Ectodermal cell (in vitro differentiated cells): ENCODE data around the gene ALKAL2.

ENCODE experiments used
- H3K27ac ChIP-seq: 2 replicates; pipeline ENCODE4 v1.7.0; 2013; ENCODE audit warnings: mild to moderate bottlenecking, low read depth, low read length; ENCODE audit not compliant: insufficient read depth, poor library complexity, severe bottlenecking
- H3K27me3 ChIP-seq: 2 replicates; pipeline ENCODE4 v1.7.0; 2013; ENCODE audit warnings: mild to moderate bottlenecking, low read length; ENCODE audit not compliant: insufficient read depth, control insufficient read depth, poor library complexity, severe bottlenecking
- H3K36me3 ChIP-seq: one replicate; pipeline ENCODE4 v1.7.0; 2013; ENCODE audit warnings: low read length; ENCODE audit not compliant: control insufficient read depth, insufficient read depth
- H3K4me1 ChIP-seq: one replicate; pipeline ENCODE4 v1.7.0; 2013; ENCODE audit warnings: low read length; ENCODE audit not compliant: control insufficient read depth, insufficient read depth
- H3K4me3 ChIP-seq: 2 replicates; pipeline ENCODE4 v1.7.0; 2013; ENCODE audit warnings: low read depth, low read length, control low read depth; ENCODE audit not compliant: insufficient read depth
- H3K9me3 ChIP-seq: 2 replicates; pipeline ENCODE4 v1.7.0; 2013; ENCODE audit warnings: mild to moderate bottlenecking, low read length, moderate library complexity; ENCODE audit not compliant: control insufficient read depth
- WGBS, 2 experiments: methylation state at CpG; one replicate each; pipeline ENCODE4 v1.1.7; 2013; ENCODE audit warnings: missing lambda C conversion rate in 2 of 2; 5-methylcytosine and 5-hydroxymethylcytosine counted together

The ALKAL2 gene

GRCh38 chr2:296354-296753 is 8.5 kb upstream of the ALKAL2 start:
- WGBS, 2 experiments, result 87 to 91% methylated on average over 3 of the region's 3 CpGs
- H3K27me3 ChIP-seq, result peaks cover 4% of the 10 kb centered on the region
- H3K27ac ChIP-seq, result no peak overlapping the region
- no peak overlapping the region for H3K4me3 ChIP-seq
- no peaks in the 10 kb centered on the region for H3K4me1 ChIP-seq
- H3K9me3 ChIP-seq, result no peaks in the 10 kb centered on the region
- no peaks in the 10 kb centered on the region for H3K36me3 ChIP-seq

- no peak overlapping the region for H3K27ac ChIP-seq
- no peaks in the 10 kb centered on the region for H3K4me1 ChIP-seq
- no peak overlapping the region for H3K4me3 ChIP-seq
- H3K36me3 ChIP-seq, result no peaks in the 10 kb centered on the region
- 87 to 90% methylated on average over 5 of the region's 5 CpGs for WGBS, 2 experiments
- H3K9me3 ChIP-seq, result no peaks in the 10 kb centered on the region
- peaks cover 15% of the 10 kb centered on the region for H3K27me3 ChIP-seq
Observed at GRCh38 chr2:295090-295489, 7.2 kb upstream of the ALKAL2 start.

- no peaks in the 10 kb centered on the region for H3K9me3 ChIP-seq
- H3K27ac ChIP-seq, result no peak overlapping the region
- peak overlapping the region; percentile 21 for H3K4me3 ChIP-seq
- peaks cover 15% of the 10 kb centered on the region for H3K4me1 ChIP-seq
- 3 to 4% methylated on average over 13 of the region's 15 CpGs for WGBS, 2 experiments
- H3K27me3 ChIP-seq, result peaks cover 64% of the 10 kb centered on the region
- no peaks in the 10 kb centered on the region for H3K36me3 ChIP-seq
Observed at GRCh38 chr2:290090-290722, 2.3 kb upstream of the ALKAL2 start.

- Histone ChIP-seq H3K4me3 (peak overlapping the region; percentile 21), H3K36me3 (no peaks in the 10 kb centered on the region), H3K4me1 (peaks cover 22% of the 10 kb centered on the region), H3K9me3 (no peaks in the 10 kb centered on the region), H3K27me3 (peaks cover 70% of the 10 kb centered on the region), H3K27ac (no peak overlapping the region)
- 1 to 2% methylated on average over 58 to 60 of the region's 60 CpGs for WGBS, 2 experiments
Observed at GRCh38 chr2:289362-290089, 1.6 kb upstream of the ALKAL2 start.

GRCh38 chr2:288758-289361 is 969 bp upstream of the ALKAL2 start:
- WGBS, 2 experiments, result 1% methylated on average over 28 to 32 of the region's 42 CpGs
- Histone ChIP-seq H3K9me3 (no peaks in the 10 kb centered on the region), H3K27me3 (peaks cover 71% of the 10 kb centered on the region), H3K36me3 (no peaks in the 10 kb centered on the region), H3K27ac (no peak overlapping the region), H3K4me3 (peak overlapping the region; percentile 21), H3K4me1 (peaks cover 28% of the 10 kb centered on the region)

- WGBS, 2 experiments, result 0 to 1% methylated on average over 44 to 46 of the region's 46 CpGs
- Histone ChIP-seq H3K27ac (no peak overlapping the region), H3K4me1 (peaks cover 28% of the 10 kb centered on the region), H3K36me3 (no peaks in the 10 kb centered on the region), H3K27me3 (peaks cover 71% of the 10 kb centered on the region), H3K9me3 (no peaks in the 10 kb centered on the region), H3K4me3 (peak overlapping the region; percentile 28)
Observed at GRCh38 chr2:287471-287885, 413 bp downstream of the ALKAL2 start.

- H3K27me3 ChIP-seq, result peaks cover 71% of the 10 kb centered on the region
- no peaks in the 10 kb centered on the region for H3K9me3 ChIP-seq
- 2% methylated on average over 20 of the region's 20 CpGs for WGBS, 2 experiments
Observed at GRCh38 chr2:286774-287392, 1.0 kb downstream of the ALKAL2 start.

GRCh38 chr2:286035-286434 is 1.9 kb downstream of the ALKAL2 start:
- Histone ChIP-seq H3K27me3 (peaks cover 66% of the 10 kb centered on the region), H3K4me1 (peaks cover 28% of the 10 kb centered on the region), H3K9me3 (no peaks in the 10 kb centered on the region), H3K4me3 (no peak overlapping the region), H3K27ac (no peak overlapping the region), H3K36me3 (peaks cover 4% of the 10 kb centered on the region)
- WGBS, 2 experiments, result 84 to 85% methylated on average over 6 of the region's 6 CpGs

More at GRCh38 chr2:286774-287392, 1.0 kb downstream of the ALKAL2 start:
- H3K27ac ChIP-seq, result no peak overlapping the region
- H3K36me3 ChIP-seq, result peaks cover 2% of the 10 kb centered on the region
- H3K4me3 ChIP-seq, result no peak overlapping the region
- peaks cover 28% of the 10 kb centered on the region for H3K4me1 ChIP-seq

GRCh38 chr2:285531-285930 is 2.4 kb downstream of the ALKAL2 start:
- Histone ChIP-seq H3K4me3 (no peak overlapping the region), H3K9me3 (no peaks in the 10 kb centered on the region), H3K36me3 (peaks cover 4% of the 10 kb centered on the region), H3K27ac (no peak overlapping the region), H3K4me1 (peaks cover 28% of the 10 kb centered on the region), H3K27me3 (peaks cover 61% of the 10 kb centered on the region)
- 69 to 78% methylated on average over 1 of the region's 1 CpG for WGBS, 2 experiments
